ENCODE results near the gene NDUFAF2.

GRCh38 chr5:60948738-60949137 lies 3.7 kb downstream of the NDUFAF2 start:
- TF ChIP-seq ZNF114 (CRISPR knock-in tag; IDR thresholded peaks at IDR 0.05) (no peak), CTCF (conservative IDR thresholded peaks at IDR 0.05; ENCODE audit: low read depth in 2 of 2) (no peak), EZH2 (IDR thresholded peaks at IDR 0.05; ENCODE audit: low read depth, unreplicated experiment) (no peak), REST (IDR thresholded peaks at IDR 0.05; ENCODE audit: unreplicated experiment) (no peak), POLR2AphosphoS5 (IDR thresholded peaks at IDR 0.05; ENCODE audit: low read depth) (no peak), CREB1 (CRISPR knock-in tag; IDR thresholded peaks at IDR 0.05; ENCODE audit: low read depth) (no peak), EZH2phosphoT487 (IDR thresholded peaks at IDR 0.05; ENCODE audit: unreplicated experiment) (no peak), NANOG (IDR thresholded peaks at IDR 0.05; ENCODE audit: borderline replicate concordance) (no peak), JUNB (IDR thresholded peaks at IDR 0.05; ENCODE audit: unreplicated experiment) (no peak)

Data from GM23338 (cell line).